Mesenchymal stem cell (in vitro differentiated cells and primary cell): Measurements from ENCODE around the gene KLHL18. TPM values are rescaled to one million over a fixed set of nuclear protein-coding genes. Genes with fewer than 3 reads are reported as not detected.

Source experiments
- DNase-seq: peaks from one replicate; pipeline ENCODE4 v3.0.0-alpha.2; 2013
- H2AFZ ChIP-seq: one replicate; pipeline ENCODE4 v1.6.1; 2013; ENCODE audit warnings: low read depth, mild to moderate bottlenecking, control low read depth, inconsistent platforms, low read length, moderate library complexity
- H2AK5ac ChIP-seq: 2 replicates; pipeline ENCODE4 v1.6.1; 2013; ENCODE audit warnings: low read length, moderate library complexity, mild to moderate bottlenecking, inconsistent platforms; ENCODE audit not compliant: severe bottlenecking
- H2BK120ac ChIP-seq: one replicate; pipeline ENCODE4 v1.6.1; 2013; ENCODE audit warnings: low read depth, mild to moderate bottlenecking, inconsistent platforms, low read length, moderate library complexity
- H2BK12ac ChIP-seq, 2 experiments: one replicate each; pipeline ENCODE4 v1.6.1; 2013; ENCODE audit warnings: inconsistent platforms in 2 of 2, low read length in 2 of 2, mild to moderate bottlenecking in 2 of 2, moderate library complexity in 2 of 2, control low read depth in 1 of 2
- H2BK15ac ChIP-seq: one replicate; pipeline ENCODE4 v1.6.1; 2013; ENCODE audit warnings: mild to moderate bottlenecking, low read depth, inconsistent platforms; ENCODE audit not compliant: poor library complexity, severe bottlenecking
- H2BK5ac ChIP-seq: 2 replicates; pipeline ENCODE4 v1.6.1; 2013; ENCODE audit warnings: low read depth, mild to moderate bottlenecking, low read length, control low read depth, inconsistent platforms; ENCODE audit not compliant: poor library complexity, severe bottlenecking
- H3K14ac ChIP-seq, 2 experiments: one replicate each; pipeline ENCODE4 v1.6.1; 2013; ENCODE audit warnings: inconsistent platforms in 2 of 2, low read length in 2 of 2, control low read depth in 1 of 2, mild to moderate bottlenecking in 1 of 2, moderate library complexity in 1 of 2
- H3K18ac ChIP-seq, 2 experiments: one replicate each; pipeline ENCODE4 v1.6.1; 2013; ENCODE audit warnings: inconsistent platforms in 2 of 2, low read length in 2 of 2, control low read depth in 1 of 2, low read depth in 1 of 2, mild to moderate bottlenecking in 1 of 2
- H3K23ac ChIP-seq, 2 experiments: one replicate each; pipeline ENCODE4 v1.6.1; 2013; ENCODE audit warnings: inconsistent platforms in 2 of 2, low read length in 2 of 2, mild to moderate bottlenecking in 2 of 2, moderate library complexity in 2 of 2, control low read depth in 1 of 2
- H3K27ac ChIP-seq: 2 replicates; pipeline ENCODE4 v1.5.1; 2013; ENCODE audit warnings: mild to moderate bottlenecking, moderate library complexity, low read length, control low read depth, inconsistent platforms; ENCODE audit not compliant: poor library complexity, severe bottlenecking
- H3K27me3 ChIP-seq, 2 experiments: 2 replicates each; pipeline versions ENCODE4 v1.6.1 to v1.7.0; 2013; ENCODE audit warnings: low read length in 2 of 2, mild to moderate bottlenecking in 2 of 2, moderate library complexity in 2 of 2, control low read depth in 1 of 2, inconsistent platforms in 1 of 2; ENCODE audit not compliant: control insufficient read depth in 1 of 2, insufficient read depth in 1 of 2
- H3K36me3 ChIP-seq, 2 experiments: 2 replicates each; pipeline versions ENCODE4 v1.6.1 to v1.7.0; 2013; ENCODE audit warnings: low read length in 2 of 2, control low read depth in 1 of 2, inconsistent platforms in 1 of 2, low read depth in 1 of 2, mild to moderate bottlenecking in 1 of 2; ENCODE audit not compliant: insufficient read depth in 2 of 2, control insufficient read depth in 1 of 2
- H3K4ac ChIP-seq, 2 experiments: one replicate each; pipeline ENCODE4 v1.6.1; 2013; ENCODE audit warnings: inconsistent platforms in 2 of 2, low read length in 2 of 2, mild to moderate bottlenecking in 2 of 2, moderate library complexity in 2 of 2, control low read depth in 1 of 2, low read depth in 1 of 2
- H3K4me1 ChIP-seq: 2 replicates; pipeline ENCODE4 v1.6.1; 2013; ENCODE audit warnings: low read depth, low read length, control low read depth; ENCODE audit not compliant: control insufficient read depth, insufficient read depth
- H3K4me2 ChIP-seq: 2 replicates; pipeline ENCODE4 v1.6.1; 2013; ENCODE audit warnings: low read length, mild to moderate bottlenecking, inconsistent platforms; ENCODE audit not compliant: poor library complexity, severe bottlenecking
- H3K4me3 ChIP-seq, 2 experiments: 2 replicates each; pipeline versions ENCODE4 v1.5.1 to v1.7.0; 2013; ENCODE audit warnings: low read length in 2 of 2, mild to moderate bottlenecking in 2 of 2, control low read depth in 1 of 2, low read depth in 1 of 2; ENCODE audit not compliant: insufficient read depth in 1 of 2
- H3K79me1 ChIP-seq: replicated peaks from 2 replicates; pipeline ENCODE4 v1.6.1; 2013; ENCODE audit warnings: mild to moderate bottlenecking, control low read depth, low read length, inconsistent platforms; ENCODE audit not compliant: poor library complexity, severe bottlenecking
- H3K9ac ChIP-seq: 2 replicates; pipeline ENCODE4 v1.7.0; 2013; ENCODE audit warnings: mild to moderate bottlenecking, low read length, moderate library complexity
- H3K9me3 ChIP-seq: 2 replicates; pipeline ENCODE4 v1.7.0; 2013; ENCODE audit warnings: mild to moderate bottlenecking, low read length; ENCODE audit not compliant: control insufficient read depth
- H4K8ac ChIP-seq: one replicate; pipeline ENCODE4 v1.6.1; 2013; ENCODE audit warnings: inconsistent platforms, mild to moderate bottlenecking, low read length, moderate library complexity
- H4K91ac ChIP-seq: one replicate; pipeline ENCODE4 v1.6.1; 2013; ENCODE audit warnings: mild to moderate bottlenecking, low read length, inconsistent platforms
- WGBS: methylation state at CpG from one replicate; pipeline ENCODE4 v1.1.7; 2013; ENCODE audit warnings: mixed read lengths; 5-methylcytosine and 5-hydroxymethylcytosine counted together
- small RNA-seq: library from polyadenylated mRNA; stranded (forward); fragments of <200 nt; extraction: miRNeasy Mini kit (QIAGEN cat#:217004); gene quantifications from one replicate; pipeline ENCODE3, GENCODE V24; 2013; ENCODE audit warnings: low read depth

Gene KLHL18

GRCh38 chr3:47392933-47393332 is 110.2 kb downstream of the KLHL18 start:
- H3K4me1 ChIP-seq: peaks cover 22% of the 10 kb centered on the region
- H3K9me3 ChIP-seq: no peaks in the 10 kb centered on the region
- H3K23ac ChIP-seq: no peak overlapping the region
- no peak overlapping the region for H3K14ac ChIP-seq
- H3K27me3 ChIP-seq: no peaks in the 10 kb centered on the region
- H3K36me3 ChIP-seq: peaks cover 8 to 30% of the 10 kb centered on the region in 2 experiments
- DNase-seq: no peak
- H2AFZ ChIP-seq: no peak overlapping the region
- H2AK5ac ChIP-seq: no peak overlapping the region
- no peak overlapping the region for H3K27ac ChIP-seq
- H4K91ac ChIP-seq: no peak overlapping the region
- no peak overlapping the region for H3K4ac ChIP-seq
- H3K79me1 ChIP-seq: peaks cover 24% of the 10 kb centered on the region
- H2BK12ac ChIP-seq: no peak overlapping the region
- H3K4me2 ChIP-seq: no peak overlapping the region
- H3K9ac ChIP-seq: no peak overlapping the region
- H2BK15ac ChIP-seq: no peak overlapping the region
- H3K18ac ChIP-seq: no peak overlapping the region
- H2BK5ac ChIP-seq: no peak overlapping the region
- no peak overlapping the region for H2BK120ac ChIP-seq
- 91% methylated on average over 2 of the region's 3 CpGs for WGBS
- no peak overlapping the region for H4K8ac ChIP-seq
- no peak overlapping the region for H3K4me3 ChIP-seq

- peaks cover 24% of the 10 kb centered on the region for H3K79me1 ChIP-seq
- peak overlapping the region in 1 of 2 experiments; percentile 45 for H2BK12ac ChIP-seq
- H3K4me3 ChIP-seq: no peak overlapping the region
- peak overlapping the region; percentile 40 for H3K4me2 ChIP-seq
- peak overlapping the region; percentile 34 for H3K27ac ChIP-seq
- H4K91ac ChIP-seq: no peak overlapping the region
- H3K9ac ChIP-seq: no peak overlapping the region
- no peak overlapping the region for H2AK5ac ChIP-seq
- H3K18ac ChIP-seq: peak overlapping the region; percentile 33 to 68
- peaks cover 17 to 27% of the 10 kb centered on the region in 2 experiments for H3K36me3 ChIP-seq
- peak; percentile 56 for DNase-seq
- no peak overlapping the region for H3K14ac ChIP-seq
- no peaks in the 10 kb centered on the region for H3K9me3 ChIP-seq
- H2BK120ac ChIP-seq: no peak overlapping the region
- no peak overlapping the region for H2BK15ac ChIP-seq
- no peaks in the 10 kb centered on the region for H3K27me3 ChIP-seq
- H3K23ac ChIP-seq: peak overlapping the region in 1 of 2 experiments; percentile 63
- no peak overlapping the region for H2AFZ ChIP-seq
- no peak overlapping the region for H3K4ac ChIP-seq
- no peak overlapping the region for H2BK5ac ChIP-seq
- H4K8ac ChIP-seq: no peak overlapping the region
- 21% methylated on average over 8 of the region's 8 CpGs for WGBS
- H3K4me1 ChIP-seq: peaks cover 22% of the 10 kb centered on the region
These were observed 111.6 kb downstream of the KLHL18 start for GRCh38 chr3:47394140-47394870.

DNA sequence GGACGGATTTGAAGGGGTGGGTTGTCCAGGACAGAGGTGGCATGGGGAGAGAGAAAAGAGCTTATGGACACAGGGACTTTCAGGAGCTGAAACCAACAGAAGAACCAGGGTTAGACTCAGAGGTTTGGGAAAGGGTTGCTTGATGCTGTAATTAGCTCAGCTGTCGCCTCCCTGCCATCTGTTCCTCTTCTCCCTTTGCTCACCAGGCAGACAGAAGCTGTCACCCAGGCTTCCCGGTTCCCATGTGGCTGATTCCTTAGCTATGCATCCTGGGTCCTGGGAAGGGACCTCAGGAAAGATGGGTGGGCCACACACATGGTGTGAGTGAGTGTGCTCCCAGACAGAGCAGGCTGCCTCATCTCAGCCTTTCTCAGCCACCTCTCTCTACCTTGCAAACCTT is 112.1 kb downstream of the KLHL18 start:
- peak overlapping the region; percentile 13 for H2AK5ac ChIP-seq
- H3K9me3 ChIP-seq: no peaks in the 10 kb centered on the region
- no peak overlapping the region for H2BK5ac ChIP-seq
- no peaks in the 10 kb centered on the region for H3K27me3 ChIP-seq
- H3K4me1 ChIP-seq: peaks cover 22% of the 10 kb centered on the region
- no peak overlapping the region for H3K27ac ChIP-seq
- no peak overlapping the region for H3K23ac ChIP-seq
- H3K79me1 ChIP-seq: peaks cover 28% of the 10 kb centered on the region
- no peak overlapping the region for H2BK15ac ChIP-seq
- 56% methylated on average over 3 of the region's 3 CpGs for WGBS
- H3K4me2 ChIP-seq: no peak overlapping the region
- peak overlapping the region in 1 of 2 experiments; percentile 13 for H3K18ac ChIP-seq
- no peak overlapping the region for H2AFZ ChIP-seq
- peaks cover 23 to 32% of the 10 kb centered on the region in 2 experiments for H3K36me3 ChIP-seq
- no peak overlapping the region for H3K14ac ChIP-seq
- H2BK120ac ChIP-seq: no peak overlapping the region
- DNase-seq: peak; percentile 59
- H3K4me3 ChIP-seq: no peak overlapping the region
- peak overlapping the region; percentile 58 for H4K91ac ChIP-seq
- no peak overlapping the region for H3K9ac ChIP-seq
- no peak overlapping the region for H2BK12ac ChIP-seq
- H4K8ac ChIP-seq: no peak overlapping the region
- H3K4ac ChIP-seq: peak overlapping the region in 1 of 2 experiments; percentile 2

Small RNA genes lying within 50 kb of the gene (small RNA-seq; reads per million reads assigned to genes)
- gene SNORD13P3: not detected
